Non-pigmented ciliary epithelial cell (primary cell): ENCODE results near the gene NUP133.
"Not testable (repeated sequence)": the region's sequence is repeated elsewhere in the genome, so short reads cannot be mapped to it uniquely, and the experiment has no call there.

Source experiments
- DNase-seq: peaks from one replicate; pipeline ENCODE4 v3.0.0-alpha.2; 2010; ENCODE audit warnings: low read depth

The NUP133 gene

GRCh38 chr1:229448845-229449244 lies 59.3 kb downstream of the NUP133 start:
- no peak for DNase-seq

GRCh38 chr1:229448354-229448753 lies 59.8 kb downstream of the NUP133 start:
- no peak for DNase-seq

GRCh38 chr1:229447809-229448252 lies 60.3 kb downstream of the NUP133 start:
- no peak for DNase-seq

GRCh38 chr1:229445828-229446227 lies 62.3 kb downstream of the NUP133 start:
- DNase-seq = no peak

- DNase-seq = peak; percentile 44
These were observed 67.1 kb downstream of the NUP133 start for GRCh38 chr1:229440851-229441537.

GRCh38 chr1:229438021-229438420 lies 70.1 kb downstream of the NUP133 start:
- no peak for DNase-seq

GRCh38 chr1:229437443-229437842 lies 70.7 kb downstream of the NUP133 start:
- no peak for DNase-seq

- DNase-seq = no peak
These were observed 71.9 kb downstream of the NUP133 start for GRCh38 chr1:229436201-229436600.

- no peak for DNase-seq
These were observed 73.5 kb downstream of the NUP133 start for GRCh38 chr1:229434641-229435051.

GRCh38 chr1:229434005-229434640 lies 74.0 kb downstream of the NUP133 start, which contains the start of gene ACTA1:
Gene ACTA1, minus strand, starts transcription at chr1:229434094. Its CDS starts 979 bp downstream, at chr1:229433115.
- DNase-seq = no peak

- no peak for DNase-seq
These were observed 74.7 kb downstream of the NUP133 start for GRCh38 chr1:229433364-229434004.

- no peak for DNase-seq
These were observed 75.2 kb downstream of the NUP133 start for GRCh38 chr1:229432905-229433304.

- DNase-seq = no peak
These were observed 76.1 kb downstream of the NUP133 start for GRCh38 chr1:229432116-229432461.

- no peak for DNase-seq
These were observed 76.6 kb downstream of the NUP133 start for GRCh38 chr1:229431284-229432115.

GRCh38 chr1:229430761-229431283 lies 77.3 kb downstream of the NUP133 start:
- DNase-seq = no peak

GRCh38 chr1:229428256-229428655 lies 79.9 kb downstream of the NUP133 start:
- DNase-seq = no peak

GRCh38 chr1:229427572-229427971 lies 80.6 kb downstream of the NUP133 start:
- DNase-seq = no peak

- no peak for DNase-seq
These were observed 82.5 kb downstream of the NUP133 start for GRCh38 chr1:229425564-229426159.

- DNase-seq = no peak
These were observed 87.4 kb downstream of the NUP133 start for GRCh38 chr1:229420765-229421164.

- no peak for DNase-seq
These were observed 87.9 kb downstream of the NUP133 start for GRCh38 chr1:229420224-229420623.

GRCh38 chr1:229418586-229418985 lies 89.6 kb downstream of the NUP133 start:
- not testable (repeated sequence) for DNase-seq

GRCh38 chr1:229412810-229413209 lies 95.3 kb downstream of the NUP133 start:
- not testable (repeated sequence) for DNase-seq
